Measurements from ENCODE around the gene VPREB3.

DNA sequence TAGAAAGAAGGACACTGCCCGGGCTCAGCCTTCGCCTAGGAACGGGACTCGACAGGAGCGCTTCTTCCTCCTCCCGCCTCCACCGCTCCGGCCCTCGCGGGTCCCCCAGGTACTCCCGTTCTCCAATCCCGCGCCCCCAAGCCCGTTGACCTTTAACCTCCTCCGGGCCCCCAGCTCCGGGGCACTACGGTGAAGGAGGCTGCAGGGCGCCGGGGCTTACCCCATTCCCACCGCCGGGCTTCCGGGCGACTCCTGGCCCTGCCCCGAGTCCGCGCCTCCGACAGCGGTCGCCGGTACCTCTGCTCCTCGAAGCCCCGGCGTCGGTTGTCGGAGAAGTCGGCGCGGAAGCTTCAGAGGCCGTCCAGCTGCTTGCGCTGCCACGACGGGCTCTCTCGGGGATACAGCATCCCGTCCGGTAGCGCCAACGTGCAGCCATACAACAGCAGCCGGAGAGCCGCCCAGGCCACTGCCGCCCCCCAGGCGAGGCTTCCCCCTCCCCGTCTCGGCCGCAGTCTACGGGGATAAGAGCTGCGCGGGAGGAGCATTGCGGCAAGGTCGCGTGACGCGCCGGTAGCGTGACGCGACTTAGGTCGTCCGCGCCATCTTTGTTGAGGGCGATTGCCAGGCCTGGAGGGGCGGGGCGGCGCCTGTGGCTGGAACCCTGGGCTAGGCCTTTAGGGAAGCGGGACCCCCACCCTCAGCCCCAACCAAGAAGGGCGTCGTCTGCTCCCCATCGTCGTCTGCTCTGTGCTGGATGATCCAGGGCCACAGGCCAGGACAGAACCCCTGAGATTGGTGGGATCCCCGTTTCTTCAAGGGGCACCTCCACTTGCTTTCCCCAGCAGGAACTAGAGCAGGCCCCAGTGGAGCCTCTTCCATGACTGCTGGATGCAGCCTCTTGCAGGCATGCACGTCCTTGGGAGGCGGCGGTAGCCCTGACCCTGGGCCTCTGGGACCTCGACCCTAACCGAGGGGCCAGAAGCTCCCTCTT, 37.1 kb downstream of the VPREB3 start:
- TF ChIP-seq CTCF (conservative IDR thresholded peaks at IDR 0.05) = no peak
- TF ChIP-seq EZH2 (IDR thresholded peaks at IDR 0.05; ENCODE audit: low read depth) = no peak

Measured in PC-9 (cell line).